Liver (tissue), 2 donors: Measurements from ENCODE around the gene FREM1.

Source experiments
- CTCF ChIP-seq: fragments of 150-350 bp; IDR thresholded peaks from 2 replicates; pipeline ENCODE4 v1.5.1; 2017; ENCODE audit warnings: improper control_type of control experiment, low read depth, low read length; ENCODE audit not compliant: missing input control
- MAX ChIP-seq: IDR thresholded peaks from 2 replicates; pipeline ENCODE4 v1.6.1; 2016; ENCODE audit warnings: antibody characterized with exemption
- YY1 ChIP-seq: IDR thresholded peaks from 2 replicates; pipeline ENCODE4 v1.6.1; 2016; ENCODE audit warnings: antibody characterized with exemption, mild to moderate bottlenecking
- TF ChIP-seq, protein P1 (sequence below): IDR thresholded peaks from 2 replicates; pipeline ENCODE4 v1.6.1; 2016; ENCODE audit warnings: antibody characterized with exemption, mild to moderate bottlenecking
- donor health status: healthy.

- no peak for TF ChIP-seq CTCF
- TF ChIP-seq, protein P1, sequence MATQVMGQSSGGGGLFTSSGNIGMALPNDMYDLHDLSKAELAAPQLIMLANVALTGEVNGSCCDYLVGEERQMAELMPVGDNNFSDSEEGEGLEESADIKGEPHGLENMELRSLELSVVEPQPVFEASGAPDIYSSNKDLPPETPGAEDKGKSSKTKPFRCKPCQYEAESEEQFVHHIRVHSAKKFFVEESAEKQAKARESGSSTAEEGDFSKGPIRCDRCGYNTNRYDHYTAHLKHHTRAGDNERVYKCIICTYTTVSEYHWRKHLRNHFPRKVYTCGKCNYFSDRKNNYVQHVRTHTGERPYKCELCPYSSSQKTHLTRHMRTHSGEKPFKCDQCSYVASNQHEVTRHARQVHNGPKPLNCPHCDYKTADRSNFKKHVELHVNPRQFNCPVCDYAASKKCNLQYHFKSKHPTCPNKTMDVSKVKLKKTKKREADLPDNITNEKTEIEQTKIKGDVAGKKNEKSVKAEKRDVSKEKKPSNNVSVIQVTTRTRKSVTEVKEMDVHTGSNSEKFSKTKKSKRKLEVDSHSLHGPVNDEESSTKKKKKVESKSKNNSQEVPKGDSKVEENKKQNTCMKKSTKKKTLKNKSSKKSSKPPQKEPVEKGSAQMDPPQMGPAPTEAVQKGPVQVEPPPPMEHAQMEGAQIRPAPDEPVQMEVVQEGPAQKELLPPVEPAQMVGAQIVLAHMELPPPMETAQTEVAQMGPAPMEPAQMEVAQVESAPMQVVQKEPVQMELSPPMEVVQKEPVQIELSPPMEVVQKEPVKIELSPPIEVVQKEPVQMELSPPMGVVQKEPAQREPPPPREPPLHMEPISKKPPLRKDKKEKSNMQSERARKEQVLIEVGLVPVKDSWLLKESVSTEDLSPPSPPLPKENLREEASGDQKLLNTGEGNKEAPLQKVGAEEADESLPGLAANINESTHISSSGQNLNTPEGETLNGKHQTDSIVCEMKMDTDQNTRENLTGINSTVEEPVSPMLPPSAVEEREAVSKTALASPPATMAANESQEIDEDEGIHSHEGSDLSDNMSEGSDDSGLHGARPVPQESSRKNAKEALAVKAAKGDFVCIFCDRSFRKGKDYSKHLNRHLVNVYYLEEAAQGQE, result no peak
- no peak for TF ChIP-seq MAX
- no peak for TF ChIP-seq YY1
Measured at GRCh38 chr9:14937216-14937615, 27.0 kb upstream of the FREM1 start.
